ENCODE measurements around the gene OTOF. TPM values are rescaled to one million over a fixed set of nuclear protein-coding genes. Genes with fewer than 3 reads are reported as not detected.

OTOF gene
- total and polyA plus RNA-seq, 8 donors, result 0.06 to 3.6 (median 0.29) TPM; not detected in 3

- peaks cover 4 to 11% (median 8%) of the 10 kb centered on the region in 4 donors for H3K9me3 ChIP-seq
- H3K27me3 ChIP-seq, result peaks cover 0 to 6% (median 0%) of the 10 kb centered on the region in 3 donors
- 86 to 94% (median 90%) methylated on average over 11 of the region's 11 CpGs for WGBS, 5 donors
- DNase-seq, result no peak
- TF ChIP-seq POLR2AphosphoS5 (IDR thresholded peaks at IDR 0.05) (no peak), EP300 (IDR thresholded peaks at IDR 0.05) (no peak), CTCF (IDR thresholded peaks at IDR 0.05) (no peak), POLR2A (IDR thresholded peaks at IDR 0.05) (no peak)
- H3K27ac ChIP-seq, result no peak overlapping the region
- H3K4me3 ChIP-seq, result no peak overlapping the region
- H3K36me3 ChIP-seq, result no peaks in the 10 kb centered on the region
- intact Hi-C loops (cut with DNase I; ENCODE audit: low total_unique reads), result no loop called here
- peaks cover 0 to 6% (median 0%) of the 10 kb centered on the region in 4 donors for H3K4me1 ChIP-seq
Measured at GRCh38 chr2:26465266-26465925, 12.5 kb downstream of the OTOF start.

- H3K9me3 ChIP-seq, result peaks cover 2 to 7% (median 5%) of the 10 kb centered on the region in 4 donors
- no peaks in the 10 kb centered on the region for H3K36me3 ChIP-seq
- WGBS, 5 donors, result 86 to 89% (median 87%) methylated on average over 11 to 14 of the region's 14 CpGs
- peaks cover 0 to 6% (median 0%) of the 10 kb centered on the region in 4 donors for H3K4me1 ChIP-seq
- peaks cover 0 to 6% (median 0%) of the 10 kb centered on the region in 3 donors for H3K27me3 ChIP-seq
- H3K27ac ChIP-seq, result no peak overlapping the region
- H3K4me3 ChIP-seq, result no peak overlapping the region
- intact Hi-C loops (cut with DNase I; ENCODE audit: low total_unique reads), result no loop called here
- TF ChIP-seq CTCF (IDR thresholded peaks at IDR 0.05), result no peak
- TF ChIP-seq POLR2AphosphoS5 (IDR thresholded peaks at IDR 0.05), result no peak
- no peak for TF ChIP-seq POLR2A (IDR thresholded peaks at IDR 0.05)
- no peak for TF ChIP-seq EP300 (IDR thresholded peaks at IDR 0.05)
- no peak for DNase-seq
Measured at GRCh38 chr2:26464390-26465265, 13.3 kb downstream of the OTOF start.

DNA sequence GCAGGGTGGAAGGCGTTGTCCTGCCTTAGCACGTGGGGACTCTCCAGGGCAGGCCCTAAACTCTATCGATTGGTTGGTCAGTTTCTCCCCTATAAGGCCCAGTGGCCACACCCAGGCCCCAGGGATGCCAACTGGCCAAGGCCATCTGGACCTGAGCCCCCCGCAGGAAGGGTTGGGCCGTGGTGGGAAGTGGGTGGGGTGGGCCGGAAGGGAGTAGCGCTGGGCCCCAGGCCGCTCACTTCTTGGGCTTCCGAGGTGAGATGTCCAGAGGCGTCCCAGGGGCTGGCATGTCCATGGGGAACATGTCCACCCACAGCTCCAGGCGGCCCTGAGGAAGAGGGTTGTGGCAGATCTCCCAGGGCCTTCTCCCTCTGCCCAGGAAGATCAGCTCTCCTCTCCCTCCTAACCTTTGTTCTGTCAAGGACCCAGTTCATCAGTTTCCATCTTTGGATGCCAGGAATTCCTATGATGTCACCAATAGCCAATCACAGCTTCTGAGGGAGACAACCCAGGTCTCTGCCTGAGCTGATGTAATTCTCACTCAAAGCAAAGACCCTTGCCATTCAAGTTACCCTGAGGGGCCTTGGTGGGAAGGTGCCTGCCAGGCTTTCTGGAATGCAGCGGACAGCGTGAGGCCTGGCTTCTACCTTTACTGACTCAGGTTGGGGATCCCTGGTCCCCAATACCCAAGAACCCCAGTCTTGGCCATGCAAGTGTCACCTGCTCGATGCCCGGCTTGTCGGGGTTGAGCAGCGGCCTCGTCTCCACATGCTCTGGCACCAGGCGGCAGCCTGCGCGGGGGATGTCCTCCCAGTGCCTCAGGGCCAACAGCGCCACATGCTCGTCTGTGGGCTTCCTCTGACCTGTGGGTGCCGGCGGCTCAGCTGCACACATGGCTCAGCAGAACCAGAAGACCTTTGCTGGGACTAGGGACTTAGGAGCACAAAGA is 14.4 kb downstream of the OTOF start:
- intact Hi-C loops (cut with DNase I; ENCODE audit: low total_unique reads), result no loop called here
- H3K9me3 ChIP-seq, result no peaks in the 10 kb centered on the region
- no peak overlapping the region for H3K4me3 ChIP-seq
- no peak overlapping the region for H3K27ac ChIP-seq
- peaks cover 0 to 6% (median 0%) of the 10 kb centered on the region in 3 donors for H3K27me3 ChIP-seq
- 91 to 93% (median 92%) methylated on average over 17 to 25 of the region's 25 CpGs for WGBS, 5 donors
- peaks cover 0 to 11% (median 0%) of the 10 kb centered on the region in 4 donors for H3K4me1 ChIP-seq
- DNase-seq, result no peak
- no peaks in the 10 kb centered on the region for H3K36me3 ChIP-seq
- no peak for TF ChIP-seq POLR2A (IDR thresholded peaks at IDR 0.05)
- no peak for TF ChIP-seq POLR2AphosphoS5 (IDR thresholded peaks at IDR 0.05)
- TF ChIP-seq CTCF (IDR thresholded peaks at IDR 0.05), result no peak
- TF ChIP-seq EP300 (IDR thresholded peaks at IDR 0.05), result no peak

Measured in stomach (tissue), 9 donors.